Stimulated activated CD8-positive, alpha-beta memory T cell treated with anti-CD3 and anti-CD28 coated beads, Interleukin-12 subunit alpha, Interleukin-12 subunit beta, amount 100 ng/mL, for 24 hours (primary cell): ENCODE measurements around the gene CMSS1.

Experiments
- DNase-seq: peaks from one replicate; pipeline ENCODE4 v3.0.0-alpha.2; 2020; ENCODE audit errors: extremely low read depth

Gene CMSS1

DNA sequence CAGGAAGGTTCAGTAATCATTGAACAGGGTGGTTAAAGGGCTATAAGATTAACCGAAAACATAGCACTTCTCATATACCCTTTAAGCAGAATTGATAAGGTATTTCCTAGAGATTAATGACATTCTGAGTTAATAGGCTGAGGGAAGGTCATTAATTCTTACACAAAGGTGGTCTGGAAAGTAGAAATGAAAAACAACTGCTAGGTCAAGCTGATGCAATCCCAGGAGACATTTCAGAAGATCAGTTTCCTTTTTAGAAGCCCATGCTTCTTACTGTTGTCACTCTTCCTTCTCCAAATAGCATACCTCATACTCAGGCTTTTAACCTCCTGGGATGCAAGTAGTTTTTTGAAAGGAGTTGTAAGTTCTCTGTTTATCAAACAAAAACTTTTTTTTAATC, 287.8 kb downstream of the CMSS1 start:
- no peak for DNase-seq

DNA sequence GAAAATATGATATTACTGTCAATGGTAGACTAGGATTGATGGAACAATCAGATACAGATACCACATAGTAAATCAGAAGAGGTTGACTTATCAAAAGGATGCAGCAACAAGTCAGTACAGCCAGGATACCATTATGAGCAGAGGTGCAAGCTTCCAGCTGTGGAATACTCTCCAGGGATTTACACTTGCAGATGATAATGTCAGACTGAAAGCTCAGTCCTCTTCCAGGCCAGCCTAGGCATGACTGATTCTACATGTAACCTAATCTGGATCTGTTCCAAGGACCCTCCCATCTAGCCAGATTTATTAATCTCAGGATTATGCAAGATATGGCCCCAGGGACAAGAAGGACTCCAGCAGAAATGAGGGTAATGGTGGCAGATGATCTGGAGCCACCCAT, 288.4 kb downstream of the CMSS1 start:
- DNase-seq, result no peak

DNA sequence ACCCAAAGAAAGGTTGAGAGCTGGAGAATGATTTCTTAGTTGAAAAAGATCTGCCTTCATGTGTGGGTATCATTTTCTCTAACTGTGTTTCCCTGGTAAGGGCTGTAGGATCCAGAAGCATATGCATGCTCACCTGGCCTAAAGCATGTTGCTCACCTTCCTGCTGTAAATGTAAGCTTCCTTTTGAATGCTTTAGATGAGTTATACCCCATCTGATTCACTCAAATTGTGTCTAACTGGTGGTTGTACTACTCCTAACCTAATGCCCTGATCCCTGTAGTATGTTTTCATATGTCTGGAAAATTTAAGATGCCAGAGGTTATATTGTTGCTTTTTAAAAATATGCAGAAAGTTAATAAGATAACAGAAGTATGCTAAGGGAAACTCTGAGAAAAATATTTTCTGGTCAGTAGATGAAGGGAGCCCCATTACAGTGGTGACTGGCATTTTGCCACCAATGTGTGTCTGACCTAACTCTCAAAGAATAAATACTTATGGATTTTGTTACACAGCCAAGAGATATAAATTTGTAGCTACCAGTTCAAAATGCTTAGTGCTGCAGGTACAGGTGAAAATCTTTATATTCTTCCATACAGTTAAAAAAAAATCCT, 289.0 kb downstream of the CMSS1 start:
- DNase-seq, result no peak

DNA sequence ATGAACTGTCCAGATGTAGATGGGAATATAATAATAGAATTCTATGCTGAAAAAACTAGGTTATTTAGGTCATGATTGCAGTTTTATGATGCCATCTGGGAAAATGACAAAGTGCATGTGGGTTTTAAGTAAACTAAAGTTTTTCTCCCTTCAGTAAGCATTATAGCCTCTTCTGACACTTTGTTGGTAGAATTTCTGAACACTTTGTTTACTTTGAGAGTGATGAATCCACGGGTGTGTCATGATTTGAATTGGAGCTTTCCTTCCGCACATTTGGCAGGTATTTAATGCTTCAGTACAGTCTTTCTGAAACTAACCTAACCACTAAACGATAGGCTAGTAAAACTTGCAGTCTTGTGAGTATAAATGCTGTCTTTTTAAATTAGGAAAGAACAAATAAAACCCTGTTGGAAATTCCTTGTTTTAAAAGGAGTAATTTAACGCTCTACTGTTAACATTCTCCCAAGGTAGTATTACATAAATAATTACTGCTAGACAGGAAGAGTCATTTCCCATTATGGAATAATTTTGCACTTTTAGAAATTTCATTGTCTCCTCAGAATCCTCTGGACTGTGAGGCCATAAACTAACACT, 289.7 kb downstream of the CMSS1 start:
- DNase-seq, result no peak

DNA sequence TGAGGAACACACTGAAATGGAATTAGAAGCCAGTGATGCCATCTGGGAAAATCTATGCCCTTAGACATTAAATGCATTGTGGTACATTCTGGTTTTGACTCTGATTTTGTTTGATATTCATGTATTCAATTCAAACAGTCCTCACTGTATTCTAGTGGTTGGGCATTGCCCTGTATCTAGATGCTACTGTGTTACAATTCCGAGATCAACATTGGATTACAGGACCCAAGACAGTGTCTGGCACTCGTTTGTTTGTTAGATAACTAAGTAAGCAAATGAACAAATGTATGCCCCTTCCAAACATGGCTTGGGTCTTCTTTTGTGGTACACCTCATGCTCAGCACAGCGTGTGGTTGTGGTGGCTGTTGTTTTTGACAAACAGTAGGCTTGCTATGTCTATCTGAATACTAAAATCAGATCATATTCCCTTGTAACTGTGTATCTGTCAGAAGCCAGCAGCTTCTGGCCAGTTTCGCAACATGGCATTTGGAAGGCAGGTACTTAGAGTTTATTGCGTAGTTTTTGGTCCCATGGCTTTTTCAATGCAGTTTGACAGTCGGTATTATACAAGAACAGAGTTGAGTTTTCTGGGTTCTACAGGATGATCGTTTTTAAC, 290.9 kb downstream of the CMSS1 start:
- no peak for DNase-seq

DNA sequence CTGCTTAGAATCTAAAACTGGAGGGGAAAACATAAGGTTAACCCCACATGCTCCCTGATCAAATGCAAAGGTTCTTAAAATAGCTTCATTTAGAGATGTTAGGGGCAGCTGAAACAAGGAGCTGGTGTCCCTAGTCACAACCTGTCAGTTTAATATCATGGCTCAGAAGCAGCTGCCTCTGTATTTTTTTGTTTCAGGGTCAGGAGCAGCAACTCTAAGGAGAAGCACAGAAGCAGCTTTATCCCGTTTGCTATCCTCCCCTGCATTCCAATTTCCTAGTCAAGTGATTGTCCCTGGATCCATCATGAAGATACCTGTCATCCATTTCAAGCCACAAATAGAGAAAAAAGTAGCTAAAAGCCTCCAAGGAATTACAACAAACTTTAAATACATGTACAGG, 292.5 kb downstream of the CMSS1 start:
- DNase-seq, result no peak

DNA sequence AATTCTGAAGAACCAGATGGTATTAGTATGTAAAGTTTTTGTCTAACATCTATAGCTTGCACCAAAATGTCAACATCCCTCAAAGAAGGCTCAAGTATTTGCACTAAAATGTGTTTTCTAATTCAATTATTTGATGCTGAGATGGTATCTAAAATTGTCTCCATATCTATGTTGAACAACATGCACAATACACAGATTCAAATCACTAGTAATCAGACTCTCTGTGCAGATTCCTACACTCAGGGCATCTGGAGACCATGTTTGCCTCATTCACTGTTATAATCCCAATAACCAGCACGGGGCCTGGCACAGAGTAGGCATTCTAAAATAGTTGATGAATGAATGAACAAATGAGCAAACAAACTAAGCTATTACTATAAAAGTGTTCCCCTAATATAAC, 294.1 kb downstream of the CMSS1 start:
- DNase-seq, result no peak

DNA sequence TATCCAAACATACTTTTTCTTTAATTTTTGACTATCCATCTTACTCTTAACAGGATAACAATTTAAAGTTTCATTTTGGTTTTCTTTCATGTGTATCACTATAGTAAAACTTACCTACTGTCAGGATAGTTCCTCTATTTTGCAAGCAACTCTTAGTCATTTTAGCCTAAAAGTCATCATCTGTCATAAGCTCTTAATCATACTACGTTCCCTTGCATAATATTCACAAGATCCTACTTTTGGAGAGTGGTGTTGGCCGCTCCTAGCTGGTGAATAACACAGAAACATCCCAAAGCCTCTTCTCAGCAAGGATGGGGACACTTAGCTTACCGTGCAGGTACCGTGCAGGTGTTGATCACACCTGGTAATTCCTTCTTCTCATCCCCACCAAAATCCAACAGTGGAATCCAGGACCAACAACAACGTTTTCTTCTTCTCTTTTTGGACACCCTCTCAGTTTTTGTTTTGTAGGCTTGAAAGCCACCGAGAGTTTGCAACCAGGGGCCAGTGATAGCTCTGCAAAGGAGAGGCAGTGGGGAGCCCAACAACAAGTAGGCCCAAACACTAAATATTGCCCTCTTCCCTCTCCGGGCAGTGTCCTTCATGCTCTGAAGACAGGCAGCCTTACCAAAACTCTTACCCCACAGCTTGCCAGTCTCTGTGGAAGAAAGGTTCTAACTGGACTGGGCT, 296.2 kb downstream of the CMSS1 start:
- DNase-seq, result no peak

DNA sequence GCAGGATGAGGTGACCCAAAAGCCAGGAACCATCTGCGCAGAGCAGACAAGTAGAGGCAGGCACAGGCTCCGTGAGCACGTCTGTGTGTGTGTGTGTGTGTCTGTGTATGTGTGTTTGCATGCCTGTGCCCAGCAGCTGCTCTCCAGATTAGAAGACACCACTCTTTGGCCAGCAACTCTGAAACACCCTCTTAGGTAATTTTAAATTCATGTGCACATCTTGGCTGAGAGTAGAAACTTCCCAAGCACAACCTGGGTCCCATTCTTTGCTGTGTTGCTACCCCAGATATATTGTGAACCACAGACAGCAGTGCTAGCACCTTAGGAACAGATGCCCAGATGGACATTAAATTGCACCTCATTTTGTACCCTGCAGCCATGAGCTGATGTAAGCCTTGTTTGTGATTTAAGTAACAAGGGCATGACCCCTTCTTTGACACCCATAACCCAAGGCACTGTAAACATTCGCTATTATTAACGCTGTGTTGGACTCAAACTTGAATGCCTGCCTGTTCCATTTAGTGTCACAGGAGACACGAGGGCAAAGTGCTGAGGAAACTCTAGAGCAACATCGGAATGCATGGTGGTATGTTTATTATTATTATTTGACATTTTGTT, 296.9 kb downstream of the CMSS1 start, which contains the start of gene FILIP1L:
TSS of gene FILIP1L (minus strand) at position 89 of the 618 bp plus-strand sequence.
- DNase-seq, result no peak

DNA sequence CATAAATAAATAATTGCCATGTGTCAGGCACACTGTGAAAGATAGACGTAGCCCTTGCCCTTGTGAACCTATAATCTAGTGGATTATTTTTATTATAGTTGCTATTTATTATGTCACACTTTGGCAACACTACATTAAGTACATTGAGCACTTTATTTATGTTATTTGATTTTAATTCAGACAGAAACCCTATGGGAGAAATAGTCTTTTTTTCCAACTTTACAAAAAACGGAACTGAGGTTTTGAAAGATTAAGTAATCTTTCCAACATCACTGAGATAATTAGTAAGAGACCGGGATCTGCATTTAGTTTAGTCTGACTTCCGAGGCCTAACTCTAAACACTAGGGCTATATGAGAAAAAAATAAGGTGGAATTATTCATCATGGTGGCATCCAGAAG, 299.4 kb downstream of the CMSS1 start:
- no peak for DNase-seq

DNA sequence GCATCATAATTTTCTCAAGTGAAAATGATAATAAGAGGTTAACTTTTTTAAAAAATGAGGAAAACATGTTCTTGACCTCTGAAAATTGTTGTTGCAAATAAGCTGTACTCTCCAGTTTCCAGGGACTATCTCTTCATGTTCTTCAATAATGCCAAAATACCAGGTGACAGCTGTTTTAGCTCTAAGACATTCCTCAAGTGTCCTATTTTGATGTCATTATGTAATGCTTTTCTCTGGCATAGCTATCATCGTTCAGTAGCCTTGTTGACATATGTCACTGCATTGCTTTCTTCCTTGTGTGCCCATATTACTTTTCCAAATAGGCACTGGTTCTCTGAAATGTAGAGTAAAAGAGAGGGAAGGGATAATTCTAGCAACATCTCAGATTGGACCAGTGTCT, 302.4 kb downstream of the CMSS1 start:
- no peak for DNase-seq

DNA sequence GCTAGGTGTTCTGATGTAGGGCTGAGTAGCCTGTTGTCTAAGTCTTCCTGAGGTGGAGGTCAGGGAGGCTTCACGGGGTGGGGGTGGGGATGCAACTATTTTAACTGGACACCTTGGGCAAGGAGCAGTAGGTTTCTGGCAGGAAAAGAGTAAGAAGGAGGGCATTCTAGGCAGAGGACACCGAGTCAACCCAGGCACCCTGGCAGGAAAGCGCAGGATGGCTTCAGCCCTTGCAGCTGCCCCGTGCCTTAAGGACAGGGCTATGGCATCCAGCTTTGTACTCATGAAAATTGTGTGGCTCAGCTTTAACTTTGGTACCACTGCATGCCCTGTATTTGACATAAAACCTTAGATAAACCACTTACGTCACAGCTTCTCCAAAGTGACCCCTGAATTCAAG, 303.0 kb downstream of the CMSS1 start:
- no peak for DNase-seq

DNA sequence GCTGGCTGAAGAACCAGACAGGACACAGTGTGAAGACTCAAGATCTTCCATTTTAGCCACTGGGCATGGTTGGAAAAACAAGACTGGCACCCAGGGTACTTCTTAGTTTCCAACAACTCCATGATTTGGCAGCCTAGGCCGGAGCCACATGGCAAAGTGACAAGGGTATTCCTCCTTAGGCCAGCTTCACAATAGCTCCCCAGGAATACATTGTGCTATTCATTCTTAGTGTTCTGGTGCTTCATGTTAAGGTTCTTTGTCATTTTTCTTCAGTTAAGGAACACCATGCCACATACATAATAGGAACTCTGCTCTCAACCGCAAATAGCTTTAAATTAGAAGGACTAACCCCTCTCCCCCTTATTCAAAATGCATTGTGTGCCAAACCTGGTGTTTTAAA, 304.7 kb downstream of the CMSS1 start:
- DNase-seq, result no peak

DNA sequence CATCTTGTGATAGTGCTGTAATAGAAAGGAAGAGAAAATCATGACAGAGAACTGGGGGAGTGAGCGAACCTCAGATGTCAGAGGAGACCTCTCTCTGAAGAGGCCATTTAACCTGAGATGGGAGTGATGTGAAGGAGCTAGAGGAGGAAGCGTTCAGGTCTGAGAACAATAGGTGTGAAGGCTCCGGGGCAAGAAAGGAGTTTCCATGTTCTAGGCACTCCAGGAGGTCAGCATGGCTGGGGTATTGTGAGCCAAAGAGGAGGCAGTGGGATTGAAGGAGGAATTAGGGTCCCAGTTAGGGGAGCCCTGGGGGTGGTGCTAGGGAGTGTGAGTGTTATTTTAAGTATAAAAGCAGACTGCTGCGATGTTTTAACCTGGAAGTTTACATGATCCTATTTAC, 305.4 kb downstream of the CMSS1 start:
- no peak for DNase-seq

DNA sequence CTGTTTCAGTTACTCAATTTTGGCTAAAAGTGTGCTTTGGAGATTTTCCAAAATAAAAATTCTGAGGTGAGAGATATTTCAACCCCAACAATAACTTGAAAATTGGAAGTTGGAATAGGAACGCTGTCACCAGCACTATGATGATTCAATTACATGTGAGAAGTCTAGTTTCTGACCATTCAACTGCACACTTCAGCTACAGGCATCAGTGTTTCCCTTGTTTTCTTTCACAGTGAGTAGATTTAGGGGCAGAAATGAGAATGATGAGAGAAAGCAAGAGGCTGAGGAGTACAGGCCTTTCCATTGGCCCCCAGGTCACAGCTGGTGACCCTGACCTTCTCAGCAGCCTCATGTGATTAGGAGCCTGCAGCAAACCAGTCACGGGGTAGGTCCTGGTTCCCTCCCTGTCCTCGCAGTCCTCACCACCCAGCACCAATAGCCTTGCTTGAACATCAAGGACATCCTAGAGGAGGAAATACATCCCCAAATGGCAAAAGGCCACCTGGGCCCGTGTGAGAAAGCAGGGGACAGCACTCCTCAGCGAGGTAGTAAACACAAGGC, 306.6 kb downstream of the CMSS1 start:
- DNase-seq, result no peak

DNA sequence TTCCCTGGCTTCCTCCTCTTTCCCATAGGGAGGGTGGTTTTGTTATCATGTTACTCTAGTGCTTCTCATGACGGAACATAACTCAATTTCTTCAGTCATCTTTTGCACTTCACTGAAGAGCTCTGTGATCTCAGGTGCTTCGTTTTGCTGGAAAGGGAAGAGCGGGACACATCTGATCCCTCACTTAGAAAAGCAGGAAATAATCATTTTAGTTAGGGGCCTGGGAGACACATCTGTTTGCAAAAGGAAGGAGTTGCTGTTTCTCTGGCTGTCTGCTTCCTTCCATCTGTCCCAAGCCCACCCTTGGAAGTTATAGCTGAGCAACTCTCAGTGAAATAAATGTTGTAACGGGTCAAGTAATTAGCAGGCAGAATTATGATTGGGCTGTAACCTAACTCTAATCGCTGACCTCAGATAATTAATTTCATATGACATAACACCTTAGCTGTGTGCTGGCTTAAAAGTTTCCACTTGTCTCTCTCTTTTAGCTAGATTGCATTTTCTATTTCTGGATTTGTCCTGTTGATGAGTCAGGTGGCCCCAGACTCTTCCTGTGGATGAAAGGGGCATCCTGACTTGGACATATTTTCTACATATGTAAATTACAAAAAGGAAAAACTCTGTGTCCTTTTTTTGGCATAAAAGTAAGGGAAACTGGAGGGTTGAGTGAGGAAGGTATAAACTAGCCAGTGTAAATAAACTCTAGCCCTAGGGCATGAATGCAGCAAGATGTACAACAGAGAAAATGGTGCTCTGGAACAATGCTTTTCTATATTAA, 307.7 kb downstream of the CMSS1 start:
- no peak for DNase-seq

DNA sequence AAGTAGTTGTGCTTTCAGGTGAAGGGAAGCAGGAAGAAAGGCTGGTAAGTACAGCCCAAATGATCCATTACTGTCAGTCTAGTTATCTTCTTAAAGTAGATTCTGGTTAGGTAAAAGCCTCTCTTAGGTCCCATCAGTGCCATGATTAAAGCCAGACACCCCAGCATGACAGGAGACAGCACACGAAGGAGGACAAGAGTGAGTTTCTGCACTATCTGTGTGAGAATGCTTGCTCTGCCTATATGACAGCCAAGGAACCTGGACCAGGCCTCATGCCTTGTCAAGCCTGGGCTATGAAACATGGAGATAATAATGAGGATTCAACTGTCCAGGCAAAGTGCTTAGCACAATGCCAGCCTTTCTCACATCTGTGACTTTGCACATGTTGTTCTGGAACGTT, 310.1 kb downstream of the CMSS1 start:
- DNase-seq, result no peak

DNA sequence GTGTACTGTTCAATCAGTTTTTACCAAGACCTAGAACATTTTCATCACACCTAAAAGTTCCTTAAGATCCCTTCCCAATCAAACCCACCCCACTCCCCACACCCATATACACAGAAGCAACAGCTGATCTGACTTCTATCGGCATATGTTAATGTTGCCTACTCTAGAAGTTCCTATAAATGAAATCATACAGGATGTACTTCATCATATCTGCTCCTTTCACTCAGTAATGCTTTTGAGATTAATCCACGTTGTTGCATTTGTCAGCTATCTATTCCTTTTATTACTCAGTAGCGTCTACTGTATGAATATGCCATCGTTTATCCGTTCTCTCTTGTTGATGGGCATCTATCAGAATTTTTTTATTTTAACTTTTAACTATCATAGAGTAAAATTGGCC, 310.9 kb downstream of the CMSS1 start:
- no peak for DNase-seq

DNA sequence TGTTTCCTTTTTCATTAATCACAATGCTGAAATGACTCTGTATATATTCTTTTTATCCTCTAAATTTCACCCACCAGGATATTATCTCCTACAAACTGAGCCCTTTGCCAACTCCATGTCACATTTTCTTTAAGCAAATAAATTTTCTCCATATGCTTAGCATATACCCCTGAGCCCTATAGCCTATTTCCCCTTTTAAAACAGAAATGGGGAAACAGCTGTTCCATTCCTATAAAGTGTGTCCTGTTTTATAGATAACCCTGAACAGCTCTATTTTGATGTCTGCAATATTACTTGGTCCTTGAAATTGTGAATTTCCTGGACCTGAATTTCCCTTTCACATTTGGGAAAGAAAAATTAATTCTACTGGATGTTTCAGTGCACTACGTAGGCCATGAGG, 312.3 kb downstream of the CMSS1 start:
- no peak for DNase-seq

DNA sequence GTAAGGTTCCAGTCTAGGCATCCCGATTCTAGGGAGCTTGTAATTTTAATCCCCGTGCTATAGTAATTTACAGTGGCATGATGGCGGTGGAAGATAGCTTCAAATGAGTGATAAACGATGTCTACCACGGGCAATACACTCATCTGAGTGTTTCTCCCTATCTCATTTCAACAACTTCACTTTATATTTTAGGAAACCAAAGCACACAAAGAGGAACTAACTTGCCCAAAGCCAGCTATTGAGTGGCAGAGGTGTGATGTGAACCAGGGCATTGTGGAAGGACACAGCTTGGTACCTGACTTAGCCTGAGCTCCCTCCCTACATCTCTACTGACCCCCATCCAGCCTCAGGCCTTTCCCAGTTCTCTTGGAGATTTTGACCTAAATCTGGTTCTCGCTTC, 313.6 kb downstream of the CMSS1 start:
- DNase-seq, result no peak

DNA sequence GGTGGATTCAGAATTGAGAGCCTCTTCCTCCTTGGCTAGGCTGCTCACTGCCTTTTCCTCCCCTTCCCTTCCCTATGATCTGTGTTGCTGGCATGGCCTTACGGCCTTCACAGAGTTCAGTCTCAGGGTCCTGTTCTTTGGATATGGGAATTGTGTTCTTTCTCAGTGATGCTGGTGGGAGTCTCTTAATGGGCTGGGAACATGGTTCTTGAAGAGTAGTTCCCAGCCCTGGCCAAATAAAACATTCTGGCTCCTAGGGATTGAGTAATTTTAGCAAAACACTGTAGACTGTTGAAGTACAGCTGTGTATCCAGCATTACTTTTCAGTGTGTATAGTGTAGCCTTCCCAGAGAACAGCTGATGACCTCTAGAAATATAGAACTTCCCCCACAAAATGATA, 319.3 kb downstream of the CMSS1 start:
- no peak for DNase-seq

DNA sequence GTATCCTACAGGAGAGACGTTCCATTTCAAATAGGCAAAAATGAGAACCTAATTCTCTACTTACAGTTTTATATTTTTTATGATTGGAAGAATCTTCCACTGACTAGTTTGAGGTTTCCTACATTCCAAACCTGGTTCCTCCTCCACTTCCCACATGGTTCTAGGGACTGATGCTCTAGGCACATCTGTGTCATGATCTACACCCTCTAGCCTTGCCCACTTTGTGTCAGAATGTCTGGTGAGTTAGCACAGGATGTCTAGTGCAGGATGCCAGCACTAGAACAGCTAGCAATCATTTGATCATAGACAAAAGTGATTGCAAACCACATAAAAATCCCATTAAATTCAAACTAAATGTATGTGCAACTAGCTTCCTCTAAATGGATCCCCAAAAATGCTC, 323.3 kb downstream of the CMSS1 start:
- DNase-seq, result no peak
